CD4-positive, alpha-beta T cell treated with Interleukin-10 for 1 hour (primary cell): ENCODE results near the gene CNN2.
A peak's percentile ranks its signal among the peaks of the same experiment; 100 is the strongest.

ENCODE experiments used
- DNase-seq: peaks from one replicate; pipeline ENCODE4 v3.0.0-alpha.2; 2020

The CNN2 gene

GRCh38 chr19:1053176-1054101 lies 27.0 kb downstream of the CNN2 start:
- DNase-seq, result no peak

GRCh38 chr19:1054102-1055027 lies 28.0 kb downstream of the CNN2 start:
- no peak for DNase-seq

- no peak for DNase-seq
These were observed 28.6 kb downstream of the CNN2 start for GRCh38 chr19:1055028-1055425.

GRCh38 chr19:1055886-1056620 lies 29.6 kb downstream of the CNN2 start:
- DNase-seq, result no peak

GRCh38 chr19:1057176-1057855 lies 30.9 kb downstream of the CNN2 start:
- DNase-seq, result peak; percentile 76

- no peak for DNase-seq
These were observed 31.7 kb downstream of the CNN2 start for GRCh38 chr19:1058112-1058511.

- no peak for DNase-seq
These were observed 34.3 kb downstream of the CNN2 start for GRCh38 chr19:1060689-1061088.

- no peak for DNase-seq
These were observed 35.6 kb downstream of the CNN2 start for GRCh38 chr19:1061987-1062386.

- DNase-seq, result no peak
These were observed 36.1 kb downstream of the CNN2 start for GRCh38 chr19:1062387-1063029.

- DNase-seq, result peak; percentile 79
These were observed 36.9 kb downstream of the CNN2 start for GRCh38 chr19:1063030-1063908.

- no peak for DNase-seq
These were observed 37.7 kb downstream of the CNN2 start for GRCh38 chr19:1063909-1064660.

GRCh38 chr19:1064661-1065605 lies 38.5 kb downstream of the CNN2 start:
- DNase-seq, result peak; percentile 77

- no peak for DNase-seq
These were observed 39.2 kb downstream of the CNN2 start for GRCh38 chr19:1065606-1066109.

- DNase-seq, result no peak
These were observed 39.9 kb downstream of the CNN2 start for GRCh38 chr19:1066251-1066747.

- DNase-seq, result peak; percentile 89
These were observed 40.4 kb downstream of the CNN2 start, which contains the start of gene ARHGAP45 for GRCh38 chr19:1066748-1067340. Gene ARHGAP45, plus strand, starts transcription at chr19:1067167. Its CDS starts 239 bp downstream, at chr19:1067406.

GRCh38 chr19:1067341-1067957 lies 41.0 kb downstream of the CNN2 start:
- DNase-seq, result peak; percentile 83
